ENCODE results near the gene TMEM131.

Gene TMEM131

GRCh38 chr2:97711394-97711711 lies 284.4 kb downstream of the TMEM131 start:
- no peak for TF ChIP-seq CTCF (IDR thresholded peaks at IDR 0.05; ENCODE audit: extremely low read depth, insufficient read depth, missing control alignments)
- DNase-seq (ENCODE audit: low spot score) = no peak
- in situ Hi-C loops (cut with MboI; ENCODE audit: low pct_unique_long_range_greater_than_20kb, low sequenced_read_pairs, unreplicated experiment) = no loop called here

- in situ Hi-C loops (cut with MboI; ENCODE audit: low pct_unique_long_range_greater_than_20kb, low sequenced_read_pairs, unreplicated experiment) = loop anchor here (10.0 kb wide), 1 partner anchor 676 kb away; no protein-coding TSS in a partner anchor
- TF ChIP-seq CTCF (IDR thresholded peaks at IDR 0.05; ENCODE audit: extremely low read depth, insufficient read depth, missing control alignments) = no peak
- no peak for DNase-seq (ENCODE audit: low spot score)
Observed at GRCh38 chr2:97708608-97709007, 287.1 kb downstream of the TMEM131 start.

GRCh38 chr2:97708048-97708380 lies 287.7 kb downstream of the TMEM131 start:
- no peak for DNase-seq (ENCODE audit: low spot score)
- in situ Hi-C loops (cut with MboI; ENCODE audit: low pct_unique_long_range_greater_than_20kb, low sequenced_read_pairs, unreplicated experiment) = loop anchor here (10.0 kb wide), 1 partner anchor 677 kb away; no protein-coding TSS in a partner anchor
- TF ChIP-seq CTCF (IDR thresholded peaks at IDR 0.05; ENCODE audit: extremely low read depth, insufficient read depth, missing control alignments) = no peak

GRCh38 chr2:97707362-97708047 lies 288.2 kb downstream of the TMEM131 start:
- no peak for TF ChIP-seq CTCF (IDR thresholded peaks at IDR 0.05; ENCODE audit: extremely low read depth, insufficient read depth, missing control alignments)
- no peak for DNase-seq (ENCODE audit: low spot score)
- in situ Hi-C loops (cut with MboI; ENCODE audit: low pct_unique_long_range_greater_than_20kb, low sequenced_read_pairs, unreplicated experiment) = loop anchor here (10.0 kb wide), 1 partner anchor 677 kb away; no protein-coding TSS in a partner anchor

- TF ChIP-seq CTCF (IDR thresholded peaks at IDR 0.05; ENCODE audit: extremely low read depth, insufficient read depth, missing control alignments) = no peak
- DNase-seq (ENCODE audit: low spot score) = no peak
- in situ Hi-C loops (cut with MboI; ENCODE audit: low pct_unique_long_range_greater_than_20kb, low sequenced_read_pairs, unreplicated experiment) = loop anchor here (10.0 kb wide), 1 partner anchor 678 kb away; no protein-coding TSS in a partner anchor
Observed at GRCh38 chr2:97706708-97707345, 288.9 kb downstream of the TMEM131 start.

Measured in GM13977 (cell line).